Activated naive CD4-positive, alpha-beta T cell treated with anti-CD3 and anti-CD28 coated beads for 36 hours (primary cell): Measurements from ENCODE around the gene CWC15. TPM values are rescaled to one million over a fixed set of nuclear protein-coding genes. Genes with fewer than 3 reads are reported as not detected.
"Not testable (repeated sequence)": the region's sequence is repeated elsewhere in the genome, so short reads cannot be mapped to it uniquely, and the experiment has no call there.

Experiments
- CTCF ChIA-PET: fragments of 350-600 bp; sonication (Branson Sonifier 250); formaldehyde crosslinking; loops from one replicate; lab custom pipeline; 2021; ENCODE audit warnings: antibody characterized with exemption; lab: Charles Lee
- DNase-seq: peaks from one replicate; pipeline ENCODE4 v3.0.0-alpha.2; 2020
- H3K27ac Mint-ChIP-seq: one replicate; pipeline ENCODE4 v1.8.0; 2021; ENCODE audit warnings: mild to moderate bottlenecking, mixed read lengths
- H3K27me3 Mint-ChIP-seq: one replicate; pipeline ENCODE4 v1.8.0; 2021; ENCODE audit warnings: low read depth, mixed read lengths
- H3K36me3 Mint-ChIP-seq: one replicate; pipeline ENCODE4 v1.8.0; 2021; ENCODE audit warnings: low read depth, mixed read lengths
- H3K4me1 Mint-ChIP-seq: one replicate; pipeline ENCODE4 v1.8.0; 2021; ENCODE audit warnings: low read depth, mixed read lengths
- H3K4me3 Mint-ChIP-seq: one replicate; pipeline ENCODE4 v1.8.0; 2021; ENCODE audit warnings: mild to moderate bottlenecking, moderate library complexity, mixed read lengths
- H3K9me3 Mint-ChIP-seq: one replicate; pipeline ENCODE4 v1.8.0; 2021; ENCODE audit warnings: mixed read lengths
- intact Hi-C: fragments of 100-400 bp; cut with micrococcal nuclease; formaldehyde crosslinking; loops from one replicate; pipeline ENCODE4 v1.15.1; 2023
- total RNA-seq, 2 experiments: library from RNA; stranded (reverse); gene quantifications; one replicate each; pipeline ENCODE4 v1.2.3, GENCODE V29; 2021

Gene CWC15
- total RNA-seq, 2 experiments from 2014 or later, result 70.6 to 72.3 TPM

DNA sequence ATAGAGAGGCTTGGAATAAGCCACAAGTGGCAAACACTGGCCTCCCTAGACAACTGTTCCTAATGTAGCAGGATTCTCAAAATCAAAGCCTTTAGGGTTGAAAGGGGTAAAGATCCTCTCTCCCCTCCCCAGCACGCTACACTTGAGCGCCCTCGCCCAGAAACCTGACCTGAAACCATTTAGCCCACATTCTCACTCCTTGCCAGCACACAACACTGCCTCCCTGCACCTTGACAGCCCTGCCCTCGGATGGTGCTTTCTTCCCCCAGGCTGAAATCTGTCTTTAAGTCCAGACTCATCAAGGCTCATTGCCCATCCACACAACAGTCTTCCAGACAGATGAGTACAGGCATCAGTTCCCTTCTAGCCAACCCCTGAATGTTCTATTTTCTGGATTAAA, 26.5 kb downstream of the CWC15 start:
- Mint-ChIP-seq H3K4me3 (no peak overlapping the region), H3K4me1 (peaks cover 3% of the 10 kb centered on the region), H3K27ac (no peak overlapping the region), H3K27me3 (no peaks in the 10 kb centered on the region), H3K9me3 (no peaks in the 10 kb centered on the region), H3K36me3 (no peaks in the 10 kb centered on the region)
- DNase-seq, result no peak
- CTCF ChIA-PET, result interaction anchor here (0.8 kb wide), 1 partner anchor 21 kb away, joined by 3 read pairs; no protein-coding TSS in a partner anchor
- intact Hi-C loops, result no loop called here

DNA sequence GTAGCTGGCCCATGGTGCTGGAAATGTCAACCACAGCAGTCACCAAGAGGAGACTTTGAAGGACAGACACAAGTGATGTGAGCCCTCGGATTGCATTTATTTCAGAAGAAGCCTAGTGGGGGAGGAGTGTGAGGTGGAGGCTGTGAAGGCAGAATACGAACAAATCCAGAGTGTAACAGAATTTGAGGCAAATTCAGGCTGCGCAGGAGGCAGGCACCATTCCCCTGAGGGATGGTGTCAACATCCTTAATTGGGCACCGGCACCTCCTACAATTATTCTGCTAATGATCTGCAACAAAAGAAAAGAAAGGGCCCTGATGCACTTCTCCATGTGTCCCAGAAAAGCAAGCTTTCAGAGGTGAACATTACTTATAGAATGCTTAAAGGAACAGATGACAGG, 32.2 kb downstream of the CWC15 start:
- H3K4me1 Mint-ChIP-seq, result peaks cover 3% of the 10 kb centered on the region
- H3K36me3 Mint-ChIP-seq, result no peaks in the 10 kb centered on the region
- no peak for DNase-seq
- no peaks in the 10 kb centered on the region for H3K9me3 Mint-ChIP-seq
- intact Hi-C loops, result no loop called here
- no peak overlapping the region for H3K27ac Mint-ChIP-seq
- no peaks in the 10 kb centered on the region for H3K27me3 Mint-ChIP-seq
- CTCF ChIA-PET, result no interaction called here
- H3K4me3 Mint-ChIP-seq, result no peak overlapping the region

GRCh38 chr11:94939346-94939745, 34.0 kb downstream of the CWC15 start:
- no peaks in the 10 kb centered on the region for H3K27me3 Mint-ChIP-seq
- H3K4me1 Mint-ChIP-seq, result peaks cover 18% of the 10 kb centered on the region
- H3K36me3 Mint-ChIP-seq, result no peaks in the 10 kb centered on the region
- DNase-seq, result no peak
- CTCF ChIA-PET, result no interaction called here
- no peak overlapping the region for H3K27ac Mint-ChIP-seq
- no peaks in the 10 kb centered on the region for H3K9me3 Mint-ChIP-seq
- no peak overlapping the region for H3K4me3 Mint-ChIP-seq
- intact Hi-C loops, result no loop called here

DNA sequence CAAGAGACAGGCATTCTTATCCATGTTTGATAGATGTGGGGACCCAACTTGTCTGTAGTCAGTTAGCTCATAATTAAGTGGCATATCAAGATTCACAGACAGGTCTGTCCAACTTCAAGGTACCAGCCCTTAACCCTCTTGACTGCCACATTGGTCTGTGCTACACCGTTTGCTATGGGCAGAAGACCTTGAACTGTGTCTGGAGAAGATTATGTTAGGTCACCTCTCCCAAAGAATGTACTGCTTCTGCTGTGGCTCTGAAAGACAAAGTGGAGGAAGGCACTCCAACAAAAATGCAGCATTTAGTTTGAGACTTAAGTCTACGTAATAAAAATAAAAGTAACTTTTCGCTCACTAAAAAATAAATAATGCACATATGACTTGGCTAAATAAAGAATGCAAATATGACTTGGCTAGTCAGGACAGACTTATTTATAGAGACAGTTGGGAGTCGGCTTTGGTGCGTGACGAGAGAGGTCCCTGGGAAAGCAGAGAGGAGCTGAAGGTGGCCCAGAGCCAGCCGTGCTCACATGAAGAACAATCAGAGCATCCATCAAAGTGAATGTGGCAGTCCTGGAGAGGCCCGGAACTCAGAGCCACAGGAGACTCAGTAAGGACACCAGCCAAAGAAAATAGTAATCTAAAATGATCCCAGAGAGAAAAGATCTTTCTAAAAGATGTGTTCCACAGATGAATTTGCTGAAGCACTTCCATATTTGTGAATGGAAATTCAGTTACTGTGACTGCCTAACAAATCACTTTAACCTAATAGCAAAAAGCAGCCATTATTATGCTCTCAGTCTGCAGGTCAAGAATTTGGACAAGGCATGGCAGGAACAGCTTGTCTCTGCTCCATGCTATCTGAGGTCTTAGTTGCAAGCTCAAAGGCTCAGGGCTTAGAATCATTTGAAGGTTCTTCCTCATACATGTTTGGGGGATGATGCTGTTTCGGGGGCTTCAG, 35.0 kb downstream of the CWC15 start:
- Mint-ChIP-seq H3K27ac (no peak overlapping the region), H3K4me3 (no peak overlapping the region), H3K27me3 (no peaks in the 10 kb centered on the region), H3K36me3 (no peaks in the 10 kb centered on the region), H3K4me1 (peaks cover 28% of the 10 kb centered on the region), H3K9me3 (no peaks in the 10 kb centered on the region)
- intact Hi-C loops, result no loop called here
- DNase-seq, result no peak
- CTCF ChIA-PET, result no interaction called here

DNA sequence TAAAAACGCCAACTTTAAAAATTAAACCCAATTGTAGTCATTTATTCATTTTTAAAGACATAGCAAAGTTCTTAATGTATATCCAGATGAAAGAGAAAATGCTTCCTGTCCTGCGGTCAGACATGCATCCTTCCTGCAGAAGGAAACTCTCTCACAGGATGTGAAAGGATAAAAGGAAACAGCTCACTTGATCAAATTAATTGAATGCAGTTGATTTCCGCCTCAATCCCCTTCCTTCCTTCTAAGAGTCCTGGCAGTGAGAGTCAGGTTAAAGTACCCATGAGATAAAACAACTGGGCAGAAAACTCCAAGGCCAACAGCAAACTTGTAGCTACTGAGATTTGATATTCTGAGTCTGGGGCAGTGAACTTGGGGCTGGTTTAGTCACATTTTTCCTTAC, 38.5 kb downstream of the CWC15 start:
- intact Hi-C loops, result no loop called here
- CTCF ChIA-PET, result interaction anchor here (0.7 kb wide), 1 partner anchor 37 kb away, joined by 3 read pairs; no protein-coding TSS in a partner anchor
- H3K27me3 Mint-ChIP-seq, result no peaks in the 10 kb centered on the region
- no peaks in the 10 kb centered on the region for H3K36me3 Mint-ChIP-seq
- no peak for DNase-seq
- peaks cover 34% of the 10 kb centered on the region for H3K4me1 Mint-ChIP-seq
- no peak overlapping the region for H3K27ac Mint-ChIP-seq
- no peaks in the 10 kb centered on the region for H3K9me3 Mint-ChIP-seq
- no peak overlapping the region for H3K4me3 Mint-ChIP-seq

DNA sequence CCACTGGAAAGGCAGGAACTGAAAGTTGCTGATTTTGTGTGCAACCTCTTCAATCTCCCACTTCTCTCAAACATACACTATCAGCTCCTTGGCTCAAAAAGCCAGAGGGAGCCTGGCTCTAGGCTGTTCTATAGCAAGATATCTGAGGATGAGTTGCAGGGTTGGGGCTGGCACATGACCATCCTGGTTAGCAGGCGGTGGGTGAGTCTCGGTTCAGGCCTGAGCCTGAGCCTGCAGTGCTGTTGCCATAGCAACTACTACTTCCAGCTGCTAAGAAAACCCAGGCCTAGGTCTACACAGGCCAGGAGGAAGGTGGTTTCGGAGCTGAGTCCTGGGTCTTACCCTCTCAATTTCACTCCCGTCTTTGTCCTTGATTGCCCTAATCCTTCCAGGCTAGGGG, 39.0 kb downstream of the CWC15 start:
- peak; percentile 35 for DNase-seq
- CTCF ChIA-PET, result interaction anchor here (0.7 kb wide), 1 partner anchor 37 kb away, joined by 3 read pairs; no protein-coding TSS in a partner anchor
- no peak overlapping the region for H3K27ac Mint-ChIP-seq

DNA sequence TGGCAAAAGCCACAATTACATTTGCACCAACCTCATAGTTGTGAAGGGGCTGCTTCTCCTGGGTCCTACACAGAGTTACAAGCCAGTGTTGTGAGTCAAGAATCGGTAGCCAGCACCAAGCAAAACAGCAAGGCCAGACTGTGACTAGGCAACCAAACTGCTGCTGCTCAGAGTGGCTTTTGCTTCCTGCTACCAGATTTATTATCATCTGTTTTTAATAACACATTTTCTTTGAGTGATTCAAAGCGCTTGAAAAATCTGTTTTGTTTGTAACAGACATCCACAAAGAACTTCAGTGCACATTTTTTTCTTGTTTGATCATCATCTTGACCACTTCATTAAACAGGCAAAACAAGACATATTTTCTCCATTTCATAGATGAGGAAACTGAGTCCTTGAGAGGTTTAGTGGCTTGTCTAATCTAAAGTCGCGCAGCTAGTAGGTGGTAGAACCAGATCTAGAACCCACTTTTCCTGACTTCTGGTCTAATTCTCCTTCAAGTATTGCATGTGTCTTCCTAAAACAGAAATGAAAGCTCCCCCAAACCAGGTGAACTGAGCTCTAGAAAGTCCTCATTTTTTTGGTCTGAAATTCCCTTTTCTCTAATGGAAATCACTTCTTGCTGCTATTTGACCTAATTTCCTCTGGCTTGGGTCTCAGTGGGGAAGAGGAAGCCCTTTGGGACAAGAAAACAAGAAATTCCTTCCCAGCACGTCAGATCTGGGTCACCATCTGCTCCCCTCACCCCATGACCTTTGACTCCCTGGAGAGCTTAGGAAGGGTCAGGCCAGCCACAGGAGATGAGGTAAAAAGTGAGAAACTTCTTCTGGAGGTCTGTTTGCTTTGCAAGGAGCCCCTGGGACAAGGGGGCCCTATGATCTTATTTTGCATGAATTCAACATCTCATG, 39.9 kb downstream of the CWC15 start:
- Mint-ChIP-seq H3K4me1 (peaks cover 38% of the 10 kb centered on the region), H3K27me3 (no peaks in the 10 kb centered on the region), H3K9me3 (no peaks in the 10 kb centered on the region), H3K36me3 (no peaks in the 10 kb centered on the region), H3K27ac (no peak overlapping the region), H3K4me3 (no peak overlapping the region)
- no peak for DNase-seq
- CTCF ChIA-PET, result no interaction called here
- intact Hi-C loops, result no loop called here

More for the DNA sequence above, 39.0 kb downstream of the CWC15 start:
- no peaks in the 10 kb centered on the region for H3K27me3 Mint-ChIP-seq
- no peaks in the 10 kb centered on the region for H3K9me3 Mint-ChIP-seq
- intact Hi-C loops, result no loop called here
- peaks cover 34% of the 10 kb centered on the region for H3K4me1 Mint-ChIP-seq
- H3K4me3 Mint-ChIP-seq, result no peak overlapping the region
- no peaks in the 10 kb centered on the region for H3K36me3 Mint-ChIP-seq

- Mint-ChIP-seq H3K4me1 (peaks cover 44% of the 10 kb centered on the region), H3K36me3 (no peaks in the 10 kb centered on the region), H3K4me3 (no peak overlapping the region), H3K27ac (no peak overlapping the region), H3K9me3 (no peaks in the 10 kb centered on the region), H3K27me3 (no peaks in the 10 kb centered on the region)
- DNase-seq, result no peak
- CTCF ChIA-PET, result no interaction called here
- intact Hi-C loops, result no loop called here
Measured at GRCh38 chr11:94932503-94932902, 40.9 kb downstream of the CWC15 start.

DNA sequence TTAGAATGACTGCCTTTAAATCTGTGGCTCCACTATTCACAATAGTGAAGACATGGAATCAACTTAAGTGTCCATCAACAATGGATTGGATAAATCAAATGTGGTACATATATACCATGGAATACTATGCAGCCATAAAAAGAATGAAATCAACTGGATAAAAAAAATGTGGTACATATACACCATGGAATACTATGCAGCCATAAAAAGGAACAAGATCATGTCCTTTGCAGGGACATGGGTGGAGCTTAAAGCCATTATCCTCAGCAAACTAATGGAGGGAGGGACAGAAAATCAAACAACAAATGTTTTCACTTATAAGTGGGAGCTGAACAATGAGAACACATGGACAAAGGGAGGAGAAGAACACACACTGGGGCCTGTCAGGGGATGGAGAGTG, 41.3 kb downstream of the CWC15 start:
- intact Hi-C loops, CTCF ChIA-PET, H3K36me3 Mint-ChIP-seq, H3K9me3 Mint-ChIP-seq, DNase-seq, H3K27ac Mint-ChIP-seq, H3K4me3 Mint-ChIP-seq, H3K27me3 Mint-ChIP-seq: not testable (repeated sequence)
- H3K4me1 Mint-ChIP-seq, result peaks cover 47% of the 10 kb centered on the region

GRCh38 chr11:94928117-94928990, 45.0 kb downstream of the CWC15 start:
- Mint-ChIP-seq H3K4me3 (no peak overlapping the region), H3K4me1 (peaks cover 48% of the 10 kb centered on the region), H3K9me3 (peaks cover 11% of the 10 kb centered on the region), H3K27ac (no peak overlapping the region), H3K27me3 (no peaks in the 10 kb centered on the region), H3K36me3 (peaks cover 8% of the 10 kb centered on the region)
- intact Hi-C loops, result no loop called here
- CTCF ChIA-PET, result interaction anchor here (1.6 kb wide), 1 partner anchor 156 kb away, joined by 4 read pairs; no protein-coding TSS in a partner anchor
- DNase-seq, result no peak

- Mint-ChIP-seq H3K27ac (no peak overlapping the region), H3K4me1 (peaks cover 42% of the 10 kb centered on the region), H3K9me3 (peaks cover 11% of the 10 kb centered on the region), H3K27me3 (no peaks in the 10 kb centered on the region), H3K36me3 (peaks cover 8% of the 10 kb centered on the region), H3K4me3 (no peak overlapping the region)
- intact Hi-C loops, result no loop called here
- no peak for DNase-seq
- CTCF ChIA-PET, result interaction anchor here (0.6 kb wide), 1 partner anchor 1187 kb away, joined by 3 read pairs; no protein-coding TSS in a partner anchor
Measured at GRCh38 chr11:94926698-94927237, 46.6 kb downstream of the CWC15 start.
